GM12878 (cell line): ENCODE results near the gene APOM. TPM values are rescaled to one million over a fixed set of nuclear protein-coding genes. Genes with fewer than 3 reads are reported as not detected.

Source experiments
- ATAC-seq: fragments of 200-7000 bp; cut with Tn5 transposase; 3 replicates; pipeline ENCODE4 v1.9.1; 2020; ENCODE audit warnings: mild to moderate bottlenecking, moderate library complexity
- BruUV-seq: library from RNA; stranded (reverse); fragments of 400-500 nt; replicated peaks from 2 replicates; lab custom pipeline; 2021; lab: Mats Ljungman, UMichigan
- CTCF ChIA-PET: fragments of 300-600 bp; sonication (Branson Sonifier 250); formaldehyde crosslinking; extraction: SDS; loops from one replicate; lab custom pipeline; 2021; ENCODE audit warnings: inconsistent platforms; lab: Yijun Ruan, JAX
- POLR2A ChIA-PET: fragments of 350-600 bp; formaldehyde crosslinking; extraction: SDS; loops from one replicate; lab custom pipeline; 2021; ENCODE audit warnings: inconsistent platforms; lab: Charles Lee
- RAD21 ChIA-PET: fragments of 300-600 bp; sonication (Branson Sonifier 250); formaldehyde crosslinking; loops from one replicate; lab custom pipeline; 2023; ENCODE audit warnings: antibody characterized with exemption; ENCODE audit not compliant: unreplicated experiment; lab: Charles Lee
- SMC1A ChIA-PET: fragments of 300-600 bp; sonication (Branson Sonifier 250); formaldehyde crosslinking; loops from one replicate; lab custom pipeline; 2023; ENCODE audit not compliant: unreplicated experiment, uncharacterized antibody; lab: Charles Lee
- DNase-seq: peaks from one replicate; pipeline ENCODE4 v3.0.0-alpha.2; 2011; ENCODE audit warnings: low read depth, low spot score
- FAIRE-seq: peaks from 3 replicates; lab custom pipeline; 2011; peaks lifted over from hg19 to GRCh38; lab: Jason Lieb, UNC
- H2AFZ ChIP-seq: 2 replicates; pipeline ENCODE4 v1.6.0; 2011; ENCODE audit warnings: low read depth, low read length, control low read depth; ENCODE audit not compliant: control insufficient read depth
- H3K27ac ChIP-seq: 2 replicates; pipeline ENCODE4 v1.5.1; 2011; ENCODE audit warnings: control low read depth; ENCODE audit not compliant: control insufficient read depth, insufficient read depth
- H3K27me3 ChIP-seq, 2 experiments: replicated peaks in 1 of 2; 2 replicates each; pipeline versions ENCODE4 v1.6.0 to v1.6.1; 2011; ENCODE audit warnings: low read length in 1 of 2; ENCODE audit not compliant: control insufficient read depth in 2 of 2, insufficient read depth in 2 of 2
- H3K36me3 ChIP-seq, 2 experiments: 2 replicates each; pipeline ENCODE4 v1.5.1; 2011; ENCODE audit warnings: low read length in 1 of 2; ENCODE audit not compliant: control insufficient read depth in 2 of 2, insufficient read depth in 2 of 2
- H3K4me1 ChIP-seq: 2 replicates; pipeline ENCODE4 v1.6.1; 2011; ENCODE audit warnings: mild to moderate bottlenecking, low read length, moderate library complexity, mixed read lengths; ENCODE audit not compliant: control insufficient read depth, insufficient read depth
- H3K4me2 ChIP-seq: 2 replicates; pipeline ENCODE4 v1.6.0; 2011; ENCODE audit warnings: control low read depth; ENCODE audit not compliant: control insufficient read depth, insufficient read depth
- H3K4me3 ChIP-seq: fragments of 200-600 bp; sonication (generic); 2 replicates; pipeline ENCODE4 v1.5.1; 2016
- H3K79me2 ChIP-seq: 2 replicates; pipeline ENCODE4 v1.6.0; 2011; ENCODE audit warnings: low read length; ENCODE audit not compliant: control insufficient read depth, insufficient read depth
- H3K9ac ChIP-seq: 2 replicates; pipeline ENCODE4 v1.8.0; 2011; ENCODE audit warnings: low read length, control low read depth, mixed read lengths; ENCODE audit not compliant: control insufficient read depth, insufficient read depth
- H3K9me3 ChIP-seq: replicated peaks from 3 replicates; pipeline ENCODE4 v1.5.1; 2011; ENCODE audit warnings: mild to moderate bottlenecking, low read length; ENCODE audit not compliant: control insufficient read depth, insufficient read depth
- H4K20me1 ChIP-seq: 2 replicates; pipeline ENCODE4 v1.6.0; 2011; ENCODE audit not compliant: control insufficient read depth, insufficient read depth
- CHD1 ChIP-seq: IDR thresholded peaks from 2 replicates; pipeline ENCODE4 v1.6.1; 2012; ENCODE audit warnings: low read depth, low read length, improper control_type of control experiment
- IKZF1 ChIP-seq: fragments of 450-650 bp; conservative IDR thresholded peaks from 2 replicates; pipeline ENCODE4 v1.6.1; 2017; ENCODE audit warnings: antibody characterized with exemption, mild to moderate bottlenecking
- MEF2A ChIP-seq: IDR thresholded peaks from 2 replicates; pipeline ENCODE4 v1.6.1; 2011; ENCODE audit warnings: low read depth, mild to moderate bottlenecking, low read length, moderate library complexity; ENCODE audit not compliant: insufficient read depth
- WGBS: methylation state at CpG from one replicate; pipeline ENCODE4 v1.1.6; 2016; ENCODE audit warnings: low lambda C conversion rate; ENCODE audit not compliant: insufficient replicate concordance, insufficient coverage; ENCODE audit errors: missing lambda C conversion rate; 5-methylcytosine and 5-hydroxymethylcytosine counted together
- in situ Hi-C: fragments of 300-500 bp; cut with MboI; formaldehyde crosslinking; loops from 9 replicates; pipeline ENCODE4 v1.14.3; 2018; ENCODE audit warnings: mixed read lengths
- intact Hi-C: fragments of 100-400 bp; cut with micrococcal nuclease; formaldehyde crosslinking; loops from one replicate; pipeline ENCODE4 v1.14.2; 2022; ENCODE audit not compliant: unreplicated experiment
- polyA plus RNA-seq, 11 experiments: library from polyadenylated mRNA; depleted of rRNA in 4 of 11; unstranded in 6 of 11; stranded (reverse) in 5 of 11; fragments of >200 nt; fragmentation: Nextera tagmentation in 4 of 11; fragmentation: Illumina TruSeq in 1 of 11; extraction: Ambion mirVana in 4 of 11; extraction: Trizol in 1 of 11; gene quantifications; 1 replicate in 1 of 11; 2 replicates in 10 of 11; pipeline versions ENCODE4 v1.2.1 to v1.2.3, GENCODE V29; 2011 to 2016; ENCODE audit warnings: inconsistent platforms in 2 of 11, missing spikeins in 2 of 11, low read depth in 1 of 11
- total RNA-seq, 4 experiments: library from RNA; depleted of rRNA in 3 of 4; stranded (reverse); fragments of >200 nt in 3 of 4; fragmentation: Illumina TruSeq in 1 of 4; extraction: Trizol in 1 of 4; gene quantifications; 2 replicates each; pipeline versions ENCODE4 v1.2.1 to v1.2.3, GENCODE V29; 2013 to 2021

The APOM gene
- total and polyA plus RNA-seq, 10 of the 15 experiments (the other 5 are each of a cell fraction or from before 2014, with no cell fraction given), result 4.0 to 14.1 (median 7.1) TPM

DNA sequence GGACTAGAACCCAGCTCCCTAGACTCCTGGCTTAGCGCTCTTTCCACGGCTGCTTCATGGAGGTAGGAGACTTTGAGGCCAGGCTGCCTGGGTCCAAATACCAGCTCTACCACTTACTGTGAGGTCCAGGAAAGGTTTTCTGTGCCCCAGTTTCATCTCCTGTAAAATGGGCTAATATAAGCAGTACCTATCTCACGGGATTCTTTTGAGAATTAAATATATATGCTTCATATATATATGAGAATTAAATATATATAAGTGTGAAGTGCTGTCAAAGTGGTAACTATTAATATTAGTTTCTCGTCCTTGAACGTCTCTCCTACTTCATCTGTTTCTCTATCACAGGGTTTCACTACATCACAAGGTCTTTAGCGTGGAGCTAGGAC is 35.4 kb downstream of the APOM start:
- Histone ChIP-seq H3K36me3 (peaks cover 15 to 41% of the 10 kb centered on the region in 2 experiments), H4K20me1 (no peaks in the 10 kb centered on the region), H3K9ac (no peak overlapping the region), H3K4me3 (no peak overlapping the region), H3K27me3 (no peaks in the 10 kb centered on the region)
- DNase-seq (no peak), FAIRE-seq (no peak), ATAC-seq (no peak)
- in situ Hi-C loops, result no loop called here
- SMC1A ChIA-PET, result interaction anchor here (0.7 to 0.8 kb wide), 2 partner anchors 139 to 173 kb away, joined by 3 to 4 read pairs; no protein-coding TSS in a partner anchor
- POLR2A ChIA-PET, result interaction anchor here (0.8 kb wide), 1 partner anchor 140 kb away, joined by 7 read pairs; no protein-coding TSS in a partner anchor
- intact Hi-C loops, result no loop called here
- CTCF ChIA-PET, result interaction anchor here (2.2 to 2.3 kb wide), 2 partner anchors 69 to 140 kb away, joined by 5 to 7 read pairs; no protein-coding TSS in a partner anchor
- 97% methylated on average over 6 of the region's 6 CpGs for WGBS
- TF ChIP-seq IKZF1, result no peak
- TF ChIP-seq, all 136 proteins: peak for 0
- Histone ChIP-seq H3K27ac (no peak overlapping the region), H3K4me1 (no peaks in the 10 kb centered on the region), H2AFZ (no peak overlapping the region), H3K79me2 (no peaks in the 10 kb centered on the region), H3K9me3 (no peaks in the 10 kb centered on the region), H3K4me2 (no peak overlapping the region)
- RAD21 ChIA-PET, result no interaction called here
- no TSS peak for BruUV-seq

DNA sequence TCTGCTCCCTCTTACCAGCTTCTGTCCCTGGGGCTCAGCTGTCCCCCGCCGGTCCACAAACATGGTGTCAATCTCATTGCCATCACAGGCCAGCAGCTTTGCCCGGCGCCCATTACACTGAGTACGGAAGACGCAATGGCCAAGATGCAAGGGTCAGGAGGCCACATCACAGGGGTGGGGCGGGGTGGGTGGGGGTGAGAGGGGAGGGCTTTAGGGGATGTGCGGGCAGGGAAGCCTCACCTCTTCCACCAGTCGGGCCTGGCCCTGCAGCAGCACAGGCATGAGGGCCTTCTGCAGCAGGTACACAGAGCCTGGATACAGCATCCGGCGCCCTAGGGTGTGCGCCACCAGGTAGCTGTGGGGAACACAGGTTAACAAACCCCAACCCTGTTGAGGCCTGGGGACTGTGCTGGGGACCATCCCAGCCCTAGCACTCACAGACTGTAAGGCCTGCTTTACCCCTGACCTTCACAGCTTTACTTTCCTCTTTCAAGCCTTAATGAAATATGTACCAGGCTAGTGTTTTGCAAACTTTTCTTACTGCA is 35.9 kb downstream of the APOM start:
- Histone ChIP-seq H3K4me2 (no peak overlapping the region), H3K79me2 (no peaks in the 10 kb centered on the region), H3K9ac (no peak overlapping the region), H2AFZ (no peak overlapping the region), H3K27me3 (no peaks in the 10 kb centered on the region), H3K9me3 (no peaks in the 10 kb centered on the region), H3K4me3 (no peak overlapping the region), H3K27ac (no peak overlapping the region), H4K20me1 (no peaks in the 10 kb centered on the region), H3K4me1 (no peaks in the 10 kb centered on the region), H3K36me3 (peaks cover 16 to 41% of the 10 kb centered on the region in 2 experiments)
- TF ChIP-seq CHD1, result no peak
- no peak for TF ChIP-seq MEF2A
- no TSS peak for BruUV-seq
- DNase-seq (no peak), ATAC-seq (no peak), FAIRE-seq (no peak)
- in situ Hi-C loops, result no loop called here
- WGBS, result 98% methylated on average over 9 of the region's 12 CpGs
- intact Hi-C loops, result no loop called here
- ChIA-PET RAD21 (no interaction called here), CTCF (no interaction called here), POLR2A (interaction anchor here (0.5 to 2.2 kb wide), 2 partner anchors 47 to 104 kb away, joined by 3 to 5 read pairs; no protein-coding TSS in a partner anchor), SMC1A (interaction anchor here (0.7 kb wide), 1 partner anchor 172 kb away, joined by 4 read pairs; no protein-coding TSS in a partner anchor)
